Measurements from ENCODE around the gene GRK6. TPM values are rescaled to one million over a fixed set of nuclear protein-coding genes. Genes with fewer than 3 reads are reported as not detected.
A peak's percentile ranks its signal among the peaks of the same experiment; 100 is the strongest.

Gene GRK6
- total RNA-seq, 3 donors from 2014 or later, result 38.4 to 48.1 (median 46.7) TPM

- H3K4me3 ChIP-seq, result no peak overlapping the region
- no peaks in the 10 kb centered on the region for H3K9me3 ChIP-seq
- H3K4me1 ChIP-seq (ENCODE audit: low read depth), result no peaks in the 10 kb centered on the region
- no peak for ATAC-seq
- intact Hi-C loops (cut with DNase I, micrococcal nuclease), result no loop called here
- H3K36me3 ChIP-seq (ENCODE audit: low read depth), result no peaks in the 10 kb centered on the region
- DNase-seq, result no peak
- TF ChIP-seq CTCF (IDR thresholded peaks at IDR 0.05), result no peak
These were observed 39.1 kb upstream of the GRK6 start for GRCh38 chr5:177387405-177387804.

GRCh38 chr5:177388521-177389052 lies 37.9 kb upstream of the GRK6 start:
- intact Hi-C loops (cut with DNase I, micrococcal nuclease), result no loop called here
- no peak for TF ChIP-seq CTCF (IDR thresholded peaks at IDR 0.05)
- no peaks in the 10 kb centered on the region for H3K36me3 ChIP-seq (ENCODE audit: low read depth)
- H3K4me3 ChIP-seq, result no peak overlapping the region
- H3K9me3 ChIP-seq, result no peaks in the 10 kb centered on the region
- no peaks in the 10 kb centered on the region for H3K4me1 ChIP-seq (ENCODE audit: low read depth)
- ATAC-seq (no peak), DNase-seq (no peak)

GRCh38 chr5:177389241-177390169 lies 37.0 kb upstream of the GRK6 start:
- no peaks in the 10 kb centered on the region for H3K4me1 ChIP-seq (ENCODE audit: low read depth)
- intact Hi-C loops (cut with DNase I, micrococcal nuclease), result loop anchor here (5.0 kb wide), 2 partner anchors 63 to 113 kb away; no protein-coding TSS in a partner anchor
- no peaks in the 10 kb centered on the region for H3K9me3 ChIP-seq
- no peak for TF ChIP-seq CTCF (IDR thresholded peaks at IDR 0.05)
- no peaks in the 10 kb centered on the region for H3K36me3 ChIP-seq (ENCODE audit: low read depth)
- peak in 1 of 3 donors; percentile 39 for DNase-seq
- peak; percentile 49 for ATAC-seq
- H3K4me3 ChIP-seq, result no peak overlapping the region

- peak; percentile 90 for TF ChIP-seq CTCF (IDR thresholded peaks at IDR 0.05)
- no peaks in the 10 kb centered on the region for H3K9me3 ChIP-seq
- peak; percentile 78 to 93 (median 83) for DNase-seq
- H3K4me1 ChIP-seq (ENCODE audit: low read depth), result no peaks in the 10 kb centered on the region
- no peaks in the 10 kb centered on the region for H3K36me3 ChIP-seq (ENCODE audit: low read depth)
- intact Hi-C loops (cut with DNase I, micrococcal nuclease), result loop anchor here (5.0 kb wide), 2 partner anchors 62 to 112 kb away; no protein-coding TSS in a partner anchor
- ATAC-seq, result peak; percentile 94
- no peak overlapping the region for H3K4me3 ChIP-seq
These were observed 35.8 kb upstream of the GRK6 start for GRCh38 chr5:177390363-177391300.

GRCh38 chr5:177392765-177393164 lies 33.7 kb upstream of the GRK6 start:
- no peak for TF ChIP-seq CTCF (IDR thresholded peaks at IDR 0.05)

More at GRCh38 chr5:177392765-177393164, 33.7 kb upstream of the GRK6 start:
- intact Hi-C loops (cut with DNase I, micrococcal nuclease), result loop anchor here (5.0 kb wide), 2 partner anchors 60 to 110 kb away; no protein-coding TSS in a partner anchor
- Histone ChIP-seq H3K4me3 (no peak overlapping the region), H3K9me3 (no peaks in the 10 kb centered on the region), H3K36me3 (ENCODE audit: low read depth) (no peaks in the 10 kb centered on the region), H3K4me1 (ENCODE audit: low read depth) (no peaks in the 10 kb centered on the region)
- ATAC-seq (no peak), DNase-seq (no peak)

All from mucosa of descending colon (tissue), 3 donors.